GM13976 (cell line): Measurements from ENCODE around the gene TREX2.

Experiments
- DNase-seq: peaks from one replicate; pipeline ENCODE4 v3.0.0; 2012; ENCODE audit warnings: low spot score
- in situ Hi-C: fragments of 300-500 bp; cut with MboI; formaldehyde crosslinking; loops from one replicate; pipeline ENCODE4 v1.12.0; 2022; ENCODE audit warnings: low sequenced_read_pairs, mixed read lengths, inconsistent platforms; ENCODE audit not compliant: unreplicated experiment
- TF ChIP-seq, protein P1 (sequence below): IDR thresholded peaks from 2 replicates; pipeline ENCODE4 v1.5.1; 2012; ENCODE audit warnings: borderline replicate concordance, mild to moderate bottlenecking; ENCODE audit not compliant: insufficient read depth; ENCODE audit errors: extremely low read depth, missing control alignments, control extremely low read depth

The TREX2 gene

DNA sequence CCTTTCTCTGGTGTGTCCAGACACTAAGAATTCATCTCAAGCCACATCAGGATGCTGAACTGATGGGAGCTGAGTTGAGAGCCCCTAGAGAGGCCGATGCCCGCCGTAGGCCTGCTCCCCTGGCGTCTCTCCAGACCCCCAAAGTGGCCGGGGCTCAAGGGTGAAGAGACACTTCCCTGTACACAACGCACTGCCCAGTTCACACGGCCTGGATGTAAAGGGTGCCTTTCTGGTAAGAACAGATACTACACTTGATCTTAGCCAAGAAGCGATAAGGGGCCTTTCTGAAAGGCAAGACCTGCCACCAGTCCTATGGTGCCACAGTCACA is 5.1 kb upstream of the TREX2 start:
- no peak for DNase-seq
- TF ChIP-seq, protein P1, sequence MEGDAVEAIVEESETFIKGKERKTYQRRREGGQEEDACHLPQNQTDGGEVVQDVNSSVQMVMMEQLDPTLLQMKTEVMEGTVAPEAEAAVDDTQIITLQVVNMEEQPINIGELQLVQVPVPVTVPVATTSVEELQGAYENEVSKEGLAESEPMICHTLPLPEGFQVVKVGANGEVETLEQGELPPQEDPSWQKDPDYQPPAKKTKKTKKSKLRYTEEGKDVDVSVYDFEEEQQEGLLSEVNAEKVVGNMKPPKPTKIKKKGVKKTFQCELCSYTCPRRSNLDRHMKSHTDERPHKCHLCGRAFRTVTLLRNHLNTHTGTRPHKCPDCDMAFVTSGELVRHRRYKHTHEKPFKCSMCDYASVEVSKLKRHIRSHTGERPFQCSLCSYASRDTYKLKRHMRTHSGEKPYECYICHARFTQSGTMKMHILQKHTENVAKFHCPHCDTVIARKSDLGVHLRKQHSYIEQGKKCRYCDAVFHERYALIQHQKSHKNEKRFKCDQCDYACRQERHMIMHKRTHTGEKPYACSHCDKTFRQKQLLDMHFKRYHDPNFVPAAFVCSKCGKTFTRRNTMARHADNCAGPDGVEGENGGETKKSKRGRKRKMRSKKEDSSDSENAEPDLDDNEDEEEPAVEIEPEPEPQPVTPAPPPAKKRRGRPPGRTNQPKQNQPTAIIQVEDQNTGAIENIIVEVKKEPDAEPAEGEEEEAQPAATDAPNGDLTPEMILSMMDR: no peak
- in situ Hi-C loops: no loop called here

DNA sequence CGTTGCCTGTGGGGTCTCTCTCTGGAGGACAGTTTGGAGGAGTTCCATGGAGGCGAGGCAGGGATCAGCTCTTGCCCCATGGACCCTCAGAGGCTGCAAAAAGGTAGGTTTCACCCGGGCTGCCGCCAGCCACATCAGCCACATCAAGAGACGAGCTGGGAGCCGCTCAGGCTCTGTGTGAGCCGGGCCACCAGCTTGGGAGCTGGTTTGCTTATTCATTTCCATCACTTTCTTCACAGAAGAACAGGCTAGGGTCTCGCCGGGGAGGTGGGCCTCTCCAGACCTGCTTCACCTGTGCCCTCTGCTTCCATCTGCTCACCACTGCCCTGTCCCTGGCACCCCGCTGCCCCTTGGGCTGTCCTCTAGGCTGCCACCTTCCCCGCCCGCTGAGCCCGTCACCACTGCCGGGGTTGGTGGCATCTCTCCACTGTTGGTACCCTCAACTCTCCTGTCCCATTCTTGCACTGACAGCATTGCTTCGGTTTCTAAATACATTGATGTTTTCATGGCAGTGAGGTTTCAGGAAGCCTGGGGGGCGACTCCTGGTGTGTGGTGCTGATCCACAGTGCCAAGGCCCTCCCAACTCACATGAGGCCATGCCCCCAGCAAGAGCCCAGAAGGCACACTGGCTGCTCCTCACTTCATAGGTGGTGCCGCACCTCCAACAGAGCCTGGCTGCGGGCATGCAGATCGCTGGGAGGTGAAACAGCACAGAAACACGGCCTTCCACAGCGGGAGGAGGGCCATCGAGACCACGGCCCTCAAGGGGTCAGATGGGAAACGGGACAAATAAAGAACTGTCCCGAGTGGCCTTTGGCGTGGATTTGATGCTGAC is 4.5 kb upstream of the TREX2 start:
- in situ Hi-C loops: no loop called here
- no peak for DNase-seq
- TF ChIP-seq, protein P1: no peak

DNA sequence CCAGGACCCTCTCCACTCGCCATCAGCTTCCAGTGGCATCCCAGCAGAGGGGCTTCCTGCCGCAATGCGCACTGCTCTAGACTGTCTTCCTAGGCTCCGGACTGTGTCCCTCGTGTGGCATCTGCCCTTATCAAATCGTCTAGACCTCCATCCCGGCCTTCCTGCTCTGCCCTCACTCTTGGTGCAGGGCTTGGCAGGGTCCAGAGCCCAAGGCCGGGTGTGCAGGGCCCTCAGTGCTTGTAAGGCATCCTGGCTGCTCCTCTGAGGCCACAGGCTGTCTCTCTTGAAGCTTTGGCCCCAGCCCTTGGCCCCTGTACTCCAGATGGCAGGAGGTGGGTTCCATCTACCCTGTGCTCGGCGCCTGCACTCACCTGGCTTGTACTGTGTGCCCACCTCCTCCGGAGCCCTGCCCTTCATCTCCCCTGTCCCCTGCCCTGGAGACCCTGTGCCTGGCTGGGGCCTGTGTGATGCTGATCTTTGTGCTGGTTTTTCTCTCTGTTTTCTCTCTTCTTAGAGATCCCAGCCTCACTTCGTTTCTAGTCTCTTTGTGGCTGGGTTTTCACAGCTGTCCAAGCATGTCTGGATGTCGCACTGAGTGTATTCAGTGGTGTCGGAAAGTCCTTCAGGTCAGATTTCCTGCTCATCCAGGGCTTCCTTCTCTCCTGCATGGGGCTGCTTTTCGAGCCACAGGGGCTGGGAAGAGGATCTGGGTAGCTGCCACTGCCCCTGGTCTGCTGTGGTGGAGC is 3.7 kb upstream of the TREX2 start:
- in situ Hi-C loops: no loop called here
- TF ChIP-seq, protein P1: no peak
- no peak for DNase-seq

DNA sequence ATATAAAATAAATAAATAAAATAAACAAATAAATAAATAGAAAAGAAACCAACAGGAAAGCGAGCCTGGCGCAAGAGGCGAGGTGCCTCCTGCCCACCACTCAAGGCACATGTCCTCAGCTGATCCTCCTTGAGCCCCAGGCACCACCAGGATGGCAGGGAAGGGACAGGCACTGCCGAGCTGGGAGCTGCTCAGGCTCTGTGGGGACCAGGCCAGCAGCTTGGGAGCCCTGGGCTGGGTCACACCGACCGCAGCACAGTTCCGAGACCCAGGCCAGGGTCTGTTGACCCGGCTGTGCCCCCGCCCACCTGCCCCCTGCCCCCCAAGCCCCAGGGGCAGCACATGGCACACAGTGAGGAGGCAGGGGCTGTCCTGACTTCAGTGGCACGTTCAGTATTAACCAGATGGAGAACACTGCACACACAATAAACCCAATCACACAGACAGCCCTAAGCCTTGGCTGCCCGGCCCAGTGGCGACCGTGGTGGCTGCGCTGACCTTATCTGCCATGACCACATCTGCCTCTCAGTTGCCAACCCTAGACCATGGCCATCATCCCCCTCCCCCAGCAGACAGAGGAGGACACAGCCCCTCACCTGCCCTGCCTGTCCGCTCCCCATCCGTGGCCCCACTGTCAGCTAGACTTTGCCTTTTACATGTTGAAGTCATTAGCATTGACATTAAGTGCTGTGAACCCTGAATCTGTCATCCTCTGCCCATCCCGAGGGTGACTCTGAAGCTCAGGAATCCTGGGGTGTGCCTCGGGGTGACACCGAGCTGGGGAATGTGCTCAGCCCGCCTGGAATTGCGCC is 2.9 kb upstream of the TREX2 start:
- TF ChIP-seq, protein P1: no peak
- no peak for DNase-seq
- in situ Hi-C loops: no loop called here

DNA sequence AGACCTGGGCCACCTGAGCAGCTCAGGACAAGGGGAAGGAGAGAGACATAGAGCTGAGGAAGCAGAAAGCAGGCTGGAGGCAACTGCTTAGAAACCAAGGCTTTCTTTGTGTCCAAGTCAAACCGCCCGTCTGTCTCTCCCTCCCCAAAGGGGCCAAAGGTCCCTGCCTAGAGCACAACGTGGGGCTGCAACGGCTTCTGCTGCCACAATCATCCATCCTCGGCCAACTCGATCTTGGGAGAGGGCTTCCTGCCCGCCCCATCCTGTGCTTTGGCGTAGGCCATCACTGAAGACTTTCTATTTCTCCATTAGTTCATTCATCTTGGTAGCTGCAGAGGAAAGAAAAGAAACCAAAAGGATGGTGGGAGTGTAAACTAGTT is 1.7 kb upstream of the TREX2 start:
- DNase-seq: no peak
- TF ChIP-seq, protein P1: no peak
- in situ Hi-C loops: no loop called here

DNA sequence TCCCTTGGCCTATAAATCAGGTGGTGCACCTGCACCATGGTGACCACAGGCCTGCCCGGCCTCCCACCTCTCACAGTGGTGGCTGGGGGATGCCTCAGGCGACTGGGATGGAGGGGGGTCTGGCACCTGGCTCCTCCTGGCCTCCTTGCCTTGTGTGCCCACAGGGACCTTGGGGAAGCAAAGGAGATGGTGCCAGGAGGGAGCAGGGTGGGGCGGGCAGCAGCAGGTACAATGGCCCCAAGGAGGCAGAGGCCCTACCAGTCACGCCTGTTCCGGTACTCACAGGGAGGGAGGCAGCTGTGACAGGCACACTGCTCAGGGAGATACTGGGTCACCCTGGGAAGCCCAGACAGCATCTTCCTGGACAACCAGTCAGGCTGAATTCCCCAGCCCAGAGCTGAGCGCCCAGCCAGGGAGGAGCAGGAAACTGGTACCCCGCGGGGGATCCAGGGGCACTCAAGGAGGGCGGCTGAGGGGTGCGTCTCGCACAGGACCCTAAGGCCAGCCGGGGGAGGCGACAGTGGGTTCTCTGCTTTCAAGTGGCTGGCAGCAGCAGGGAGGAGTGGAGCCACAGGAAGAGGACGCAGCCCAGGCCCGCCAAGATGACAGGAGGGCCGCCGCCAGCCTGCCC is 1.2 kb upstream of the TREX2 start:
- TF ChIP-seq, protein P1: no peak
- in situ Hi-C loops: no loop called here
- no peak for DNase-seq
